ENCODE measurements around the gene PARD3B.

GRCh38 chr2:205435970-205436369 lies 890.7 kb downstream of the PARD3B start:
- TF ChIP-seq GABPA (IDR thresholded peaks at IDR 0.05; ENCODE audit: low read depth) (no peak), CTCF (IDR thresholded peaks at IDR 0.05; ENCODE audit: insufficient read depth, low read length) (no peak)
